Transverse colon (tissue), 3 donors: Measurements from ENCODE around the gene ZFYVE21.

ENCODE experiments used
- EP300 ChIP-seq: sonication (generic); formaldehyde crosslinking; IDR thresholded peaks from one replicate; pipeline ENCODE4 v1.6.1; 2017; ENCODE audit warnings: antibody characterized with exemption, low read depth
- POLR2A ChIP-seq: fragments of 450-650 bp; IDR thresholded peaks from one replicate; pipeline ENCODE4 v1.6.1; 2016; ENCODE audit warnings: antibody characterized with exemption, mild to moderate bottlenecking, moderate library complexity
- TF ChIP-seq, protein P1 (sequence below), 5 experiments: fragments of 200-600 bp in 3 of 5; fragments of 450-650 bp in 2 of 5; sonication (generic) in 3 of 5; IDR thresholded peaks; 1 replicate in 2 of 5; 2 replicates in 3 of 5; pipeline ENCODE4 v1.5.1; 2016 to 2017; ENCODE audit warnings: antibody characterized with exemption in 5 of 5, inconsistent platforms in 3 of 5, mild to moderate bottlenecking in 2 of 5, moderate library complexity in 1 of 5

GRCh38 chr14:103716091-103716801 is 636 bp downstream of the ZFYVE21 start:
- no peak for TF ChIP-seq POLR2A
- TF ChIP-seq, protein P1, sequence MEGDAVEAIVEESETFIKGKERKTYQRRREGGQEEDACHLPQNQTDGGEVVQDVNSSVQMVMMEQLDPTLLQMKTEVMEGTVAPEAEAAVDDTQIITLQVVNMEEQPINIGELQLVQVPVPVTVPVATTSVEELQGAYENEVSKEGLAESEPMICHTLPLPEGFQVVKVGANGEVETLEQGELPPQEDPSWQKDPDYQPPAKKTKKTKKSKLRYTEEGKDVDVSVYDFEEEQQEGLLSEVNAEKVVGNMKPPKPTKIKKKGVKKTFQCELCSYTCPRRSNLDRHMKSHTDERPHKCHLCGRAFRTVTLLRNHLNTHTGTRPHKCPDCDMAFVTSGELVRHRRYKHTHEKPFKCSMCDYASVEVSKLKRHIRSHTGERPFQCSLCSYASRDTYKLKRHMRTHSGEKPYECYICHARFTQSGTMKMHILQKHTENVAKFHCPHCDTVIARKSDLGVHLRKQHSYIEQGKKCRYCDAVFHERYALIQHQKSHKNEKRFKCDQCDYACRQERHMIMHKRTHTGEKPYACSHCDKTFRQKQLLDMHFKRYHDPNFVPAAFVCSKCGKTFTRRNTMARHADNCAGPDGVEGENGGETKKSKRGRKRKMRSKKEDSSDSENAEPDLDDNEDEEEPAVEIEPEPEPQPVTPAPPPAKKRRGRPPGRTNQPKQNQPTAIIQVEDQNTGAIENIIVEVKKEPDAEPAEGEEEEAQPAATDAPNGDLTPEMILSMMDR (IDR thresholded peaks at IDR 0.05), result no peak
- TF ChIP-seq EP300, result no peak
